Activated CD8-positive, alpha-beta memory T cell treated with anti-CD3 and anti-CD28 coated beads, Interleukin-2, amount 50 U/mL, for 1 hour (primary cell): ENCODE results near the gene FAM124A.

ENCODE experiments used
- DNase-seq: peaks from one replicate; pipeline ENCODE4 v3.0.0-alpha.2; 2020; ENCODE audit errors: extremely low read depth

FAM124A gene

DNA sequence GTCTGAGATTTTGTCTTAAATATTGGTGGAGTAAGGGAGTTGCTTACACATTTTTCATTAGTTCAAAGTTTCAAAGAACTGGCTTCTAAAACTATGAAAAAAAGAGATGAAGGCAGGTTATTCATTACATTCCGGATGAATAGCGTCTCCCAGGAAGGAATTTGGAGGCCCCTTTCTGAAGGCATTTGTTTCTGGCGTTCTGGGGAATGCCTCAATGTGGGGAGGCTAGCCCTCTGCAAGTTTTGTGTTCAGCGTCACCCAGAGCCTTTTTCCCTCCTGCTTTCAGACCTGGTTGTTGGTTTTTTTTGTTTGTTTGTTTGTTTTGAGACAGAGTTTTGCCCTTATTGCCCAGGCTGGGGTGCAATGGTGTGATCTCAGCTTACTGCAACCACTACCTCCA lies 21.0 kb downstream of the FAM124A start:
- DNase-seq: no peak

GRCh38 chr13:51243832-51244231 lies 21.6 kb downstream of the FAM124A start:
- DNase-seq: no peak

GRCh38 chr13:51244637-51245405 lies 22.6 kb downstream of the FAM124A start:
- DNase-seq: no peak

GRCh38 chr13:51245583-51245982 lies 23.4 kb downstream of the FAM124A start:
- no peak for DNase-seq

DNA sequence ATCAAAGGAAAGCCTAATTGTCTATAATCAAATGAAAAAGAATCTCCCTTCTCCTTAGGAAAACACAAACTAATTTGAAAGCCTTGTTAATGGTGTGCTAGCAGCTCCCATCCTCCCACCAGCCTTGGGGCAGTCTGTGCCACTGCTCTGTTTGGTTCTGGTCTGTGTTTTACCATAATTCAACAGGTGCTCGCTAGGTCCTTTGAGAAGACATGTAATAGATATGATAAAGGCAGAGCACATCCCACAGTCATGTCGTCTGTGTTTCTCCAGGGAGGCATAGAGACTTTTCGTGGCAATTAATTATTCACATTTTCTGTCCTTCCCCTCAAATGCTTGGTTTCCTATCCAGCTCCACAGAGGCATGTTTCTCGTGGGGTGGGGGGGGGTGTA lies 23.8 kb downstream of the FAM124A start:
- DNase-seq: no peak

DNA sequence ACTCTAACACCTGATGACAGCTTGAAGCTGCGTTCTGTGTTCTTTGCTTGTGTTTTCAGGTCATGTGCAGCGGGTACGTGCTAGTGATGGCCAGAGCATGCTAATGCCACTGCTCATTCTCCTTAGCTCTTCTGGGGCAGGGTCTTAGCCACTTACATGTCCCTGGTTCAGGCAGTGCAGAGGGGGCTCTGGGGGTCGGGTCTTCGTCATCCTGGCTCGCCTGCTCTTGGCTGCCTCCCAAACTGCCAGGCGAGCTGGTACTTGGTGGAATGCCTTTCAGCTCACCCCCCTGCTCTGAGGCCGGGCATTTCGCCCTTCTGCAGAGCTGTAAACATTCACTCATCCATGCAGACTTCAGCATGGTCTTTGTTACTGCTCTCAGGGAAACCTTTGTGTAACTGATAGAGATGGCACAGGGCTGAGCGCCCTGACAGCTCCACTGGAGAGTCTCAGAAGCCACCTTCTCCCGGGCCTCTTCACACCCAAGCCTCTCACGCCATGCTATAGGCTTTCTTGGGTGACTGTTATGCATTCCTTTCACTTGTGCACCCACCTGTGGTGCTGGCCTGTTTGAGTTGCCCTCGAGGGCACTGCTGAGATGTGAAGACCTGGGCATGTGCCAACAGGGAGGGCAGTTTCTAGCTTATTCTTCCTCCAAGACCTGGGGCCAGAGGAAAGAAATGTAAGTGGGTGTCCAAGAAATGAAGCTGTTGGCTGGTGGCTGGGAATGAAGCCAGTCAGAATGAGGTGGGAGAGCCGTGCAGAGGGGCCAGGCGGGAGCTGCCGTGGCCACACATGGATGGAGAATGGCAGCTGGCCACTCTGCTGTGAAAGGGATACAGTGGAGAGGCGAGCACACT lies 24.4 kb downstream of the FAM124A start:
- DNase-seq: no peak

- DNase-seq: no peak
Observed at GRCh38 chr13:51249255-51249654, 27.1 kb downstream of the FAM124A start.

DNA sequence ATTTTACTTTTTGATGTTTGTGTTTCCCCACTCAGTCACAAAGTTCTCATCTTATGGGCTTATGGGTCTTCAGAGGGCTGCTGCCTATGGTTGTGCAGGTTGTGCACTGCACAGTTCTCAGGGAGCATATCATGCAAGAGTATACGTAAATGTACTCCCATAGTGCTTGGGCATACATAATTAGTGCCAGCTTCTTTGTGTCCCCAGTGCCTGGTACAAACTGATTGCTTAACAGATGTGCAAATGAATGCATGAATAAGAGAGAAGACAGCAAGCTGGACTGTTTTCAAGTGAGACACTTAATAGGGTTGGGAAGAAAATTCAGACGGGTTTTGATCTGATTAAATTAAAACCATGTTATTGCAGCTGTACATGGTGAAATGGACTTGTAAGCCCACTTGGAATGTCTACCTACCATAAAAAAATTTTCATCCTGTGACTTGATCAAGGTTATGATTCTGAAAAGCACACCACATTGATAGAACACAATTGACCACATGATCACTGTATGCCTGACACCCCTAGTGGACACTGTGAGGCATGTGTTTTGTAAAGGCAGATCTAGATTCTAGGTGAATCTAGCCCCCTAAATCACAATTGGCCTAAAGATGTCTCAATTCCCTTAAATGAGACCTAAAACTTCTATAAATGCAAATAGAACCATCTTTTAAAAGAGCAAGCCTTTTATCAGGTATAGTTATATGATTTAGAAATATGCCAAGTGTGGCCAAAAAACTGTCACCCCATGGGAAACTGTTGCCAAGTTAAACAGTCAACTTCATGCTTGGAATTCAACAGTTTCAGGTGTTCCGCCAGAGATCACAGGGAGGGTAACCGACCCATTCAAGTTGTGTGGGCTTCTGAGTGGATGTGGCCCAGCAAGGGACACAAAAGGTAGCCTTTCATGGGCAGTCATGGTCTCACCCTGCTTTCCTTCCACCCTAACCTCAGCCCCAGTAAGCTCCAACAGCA lies 27.9 kb downstream of the FAM124A start:
- DNase-seq: no peak

- no peak for DNase-seq
Observed at GRCh38 chr13:51251480-51251879, 29.3 kb downstream of the FAM124A start.

- DNase-seq: no peak
Observed at GRCh38 chr13:51252954-51253532, 30.8 kb downstream of the FAM124A start.

- DNase-seq: no peak
Observed at GRCh38 chr13:51255556-51255955, 33.4 kb downstream of the FAM124A start.

GRCh38 chr13:51257187-51257586 lies 35.0 kb downstream of the FAM124A start:
- DNase-seq: no peak

GRCh38 chr13:51258612-51259548 lies 36.7 kb downstream of the FAM124A start:
- DNase-seq: no peak

GRCh38 chr13:51260154-51260553 lies 38.0 kb downstream of the FAM124A start:
- DNase-seq: no peak

DNA sequence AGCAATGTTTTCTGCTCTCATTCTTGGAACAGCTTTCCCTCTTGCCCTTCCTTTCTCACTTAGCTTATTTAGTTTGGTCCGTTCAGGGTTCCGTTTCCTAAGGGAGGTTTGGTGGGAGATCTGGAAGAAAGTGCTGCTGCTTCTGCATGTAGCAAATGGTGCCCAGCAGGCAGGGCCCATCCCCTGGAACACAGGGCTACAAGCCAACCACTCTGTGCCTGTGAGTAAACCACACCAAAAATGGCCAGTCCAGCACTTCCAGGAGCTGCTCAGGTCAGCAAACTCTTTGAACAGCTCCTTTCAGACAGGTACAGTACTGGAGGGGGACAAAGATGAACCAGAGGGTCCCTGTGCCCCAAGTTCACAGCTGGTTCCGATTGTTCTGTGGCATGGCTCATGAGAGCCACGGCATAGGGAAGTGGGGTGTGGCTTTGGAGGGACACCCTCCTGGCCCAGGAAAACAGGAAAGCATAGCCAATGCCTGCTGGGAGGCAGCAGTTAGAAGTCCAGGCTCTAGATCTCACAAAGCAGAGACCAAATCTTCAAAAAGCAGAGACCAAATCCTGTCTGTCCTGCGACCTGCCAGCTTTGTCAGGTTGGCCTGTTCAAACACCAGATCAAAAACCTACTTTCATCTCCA lies 39.5 kb downstream of the FAM124A start:
- DNase-seq: no peak

DNA sequence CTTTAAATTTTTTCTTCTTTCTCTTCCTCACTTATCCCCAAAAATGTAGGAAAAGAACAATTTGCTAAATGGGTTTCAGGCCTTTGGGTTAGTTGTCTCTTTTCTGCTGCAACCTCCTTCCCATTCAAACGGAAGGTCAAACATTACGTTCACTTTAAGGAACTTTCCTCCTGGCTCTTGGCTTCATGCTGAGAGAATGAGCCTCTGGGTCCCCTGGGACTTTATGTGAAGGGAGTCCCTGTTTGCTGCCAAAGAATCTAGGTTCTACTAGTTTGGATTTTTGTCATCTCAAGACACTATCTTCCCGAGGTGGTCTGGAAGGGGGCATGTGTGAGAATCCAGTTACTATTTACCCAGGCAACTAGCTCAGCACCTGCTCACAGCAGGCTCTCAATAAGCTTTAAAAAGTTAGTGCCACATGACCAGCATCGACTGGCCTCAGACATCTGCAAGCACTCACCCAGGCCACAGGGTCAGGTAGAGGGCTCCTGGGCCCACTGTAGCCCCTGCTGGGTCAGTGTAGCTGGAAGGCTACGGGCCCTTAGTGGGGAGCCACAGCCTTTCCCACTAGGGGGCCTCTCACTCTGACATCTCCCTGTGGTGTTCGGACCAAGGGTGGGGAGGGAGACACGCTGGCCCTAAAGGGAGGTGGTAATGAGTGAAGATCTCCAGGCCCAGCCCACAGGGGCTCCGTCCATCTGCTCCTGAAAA lies 40.5 kb downstream of the FAM124A start:
- DNase-seq: no peak

DNA sequence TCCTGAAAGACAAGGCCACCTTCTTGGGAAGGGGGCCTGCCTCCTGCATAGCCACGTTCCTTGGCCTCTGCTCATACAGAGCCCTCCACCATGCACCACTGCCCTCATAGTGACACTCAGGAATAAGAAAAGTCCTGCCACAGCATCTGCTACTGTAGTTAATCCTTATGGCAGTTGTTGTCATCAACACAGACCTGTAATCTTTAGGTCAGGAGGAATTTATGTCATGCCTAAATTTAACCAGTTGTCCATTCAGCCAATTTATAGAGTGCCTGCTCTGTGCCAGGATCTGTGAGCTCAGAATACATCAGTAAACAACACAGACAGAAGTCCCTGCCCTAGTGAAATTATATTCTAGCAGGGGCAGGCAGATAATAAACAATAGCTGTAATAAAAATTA lies 44.4 kb downstream of the FAM124A start:
- no peak for DNase-seq

GRCh38 chr13:51267622-51268021 lies 45.4 kb downstream of the FAM124A start:
- no peak for DNase-seq

GRCh38 chr13:51269039-51269438 lies 46.8 kb downstream of the FAM124A start:
- no peak for DNase-seq
